WTC11 (cell line): ENCODE measurements around the gene SLC5A2. TPM values are rescaled to one million over a fixed set of nuclear protein-coding genes. Genes with fewer than 3 reads are reported as not detected.
"Not testable (repeated sequence)": the region's sequence is repeated elsewhere in the genome, so short reads cannot be mapped to it uniquely, and the experiment has no call there.

ENCODE experiments used
- ATAC-seq: fragments of 200-7000 bp; cut with Tn5 transposase; 2 replicates; pipeline ENCODE4 v1.10.0; 2021; ENCODE audit warnings: mild to moderate bottlenecking, moderate library complexity
- CTCF ChIA-PET: fragments of 300-600 bp; sonication (Branson Sonifier 250); formaldehyde crosslinking; loops from one replicate; lab custom pipeline; 2021; ENCODE audit warnings: antibody characterized with exemption; lab: Charles Lee
- POLR2A ChIA-PET: fragments of 350-600 bp; sonication (Branson Sonifier 250); formaldehyde crosslinking; loops from one replicate; lab custom pipeline; 2021; ENCODE audit warnings: antibody characterized with exemption; lab: Charles Lee
- DNase-seq: peaks from one replicate; pipeline ENCODE4 v3.0.0; 2021; ENCODE audit warnings: low spot score
- H3K27ac Mint-ChIP-seq: 2 replicates; pipeline ENCODE4 v1.8.0; 2021; ENCODE audit warnings: mixed read lengths
- H3K27me3 Mint-ChIP-seq: 2 replicates; pipeline ENCODE4 v1.8.0; 2021; ENCODE audit warnings: low read depth, mild to moderate bottlenecking, moderate library complexity, mixed read lengths
- H3K36me3 Mint-ChIP-seq: 2 replicates; pipeline ENCODE4 v1.8.0; 2021; ENCODE audit warnings: mixed read lengths
- H3K4me1 Mint-ChIP-seq: 2 replicates; pipeline ENCODE4 v1.8.0; 2022; ENCODE audit warnings: mixed read lengths
- H3K4me3 Mint-ChIP-seq: 2 replicates; pipeline ENCODE4 v1.8.0; 2021; ENCODE audit warnings: mild to moderate bottlenecking, moderate library complexity, mixed read lengths
- H3K9me3 Mint-ChIP-seq: 2 replicates; pipeline ENCODE4 v1.8.0; 2021; ENCODE audit warnings: mixed read lengths
- ATF1 ChIP-seq: sonication (generic); formaldehyde crosslinking; IDR thresholded peaks from 2 replicates; pipeline ENCODE4 v1.8.1; 2023; ENCODE audit warnings: mild to moderate bottlenecking, moderate library complexity, missing genetic modification reagents
- ATF2 ChIP-seq: sonication (generic); formaldehyde crosslinking; IDR thresholded peaks from 2 replicates; pipeline ENCODE4 v1.8.1; 2022; ENCODE audit warnings: low read depth, missing genetic modification reagents, borderline replicate concordance
- CREM ChIP-seq: sonication (generic); formaldehyde crosslinking; IDR thresholded peaks from 2 replicates; pipeline ENCODE4 v1.8.1; 2022; ENCODE audit warnings: mild to moderate bottlenecking, missing genetic modification reagents, moderate library complexity
- CTCF ChIP-seq: fragments of 200-600 bp; IDR thresholded peaks from 2 replicates; pipeline ENCODE4 v1.8.0; 2022; ENCODE audit warnings: antibody characterized with exemption
- FOXP1 ChIP-seq: sonication (generic); formaldehyde crosslinking; IDR thresholded peaks from 2 replicates; pipeline ENCODE4 v1.8.0; 2022; ENCODE audit warnings: missing genetic modification reagents, mild to moderate bottlenecking, moderate library complexity, borderline replicate concordance
- GRHL2 ChIP-seq: fragments of 250-450 bp; sonication (Bioruptor Pico); IDR thresholded peaks from 2 replicates; pipeline ENCODE4 v1.8.0; 2022; ENCODE audit warnings: mild to moderate bottlenecking, moderate library complexity; ENCODE audit not compliant: insufficient replicate concordance, severe bottlenecking
- HMGXB4 ChIP-seq: sonication (generic); formaldehyde crosslinking; IDR thresholded peaks from 2 replicates; pipeline ENCODE4 v1.8.1; 2023; ENCODE audit warnings: mild to moderate bottlenecking, moderate library complexity, missing genetic modification reagents
- MYBL2 ChIP-seq: sonication (generic); formaldehyde crosslinking; IDR thresholded peaks from 2 replicates; pipeline ENCODE4 v1.8.1; 2023; ENCODE audit warnings: mild to moderate bottlenecking, moderate library complexity, missing genetic modification reagents
- NFE2L1 ChIP-seq: sonication (generic); formaldehyde crosslinking; IDR thresholded peaks from 2 replicates; pipeline ENCODE4 v1.8.1; 2023; ENCODE audit warnings: missing genetic modification reagents
- NR2C2 ChIP-seq: sonication (generic); formaldehyde crosslinking; IDR thresholded peaks from 2 replicates; pipeline ENCODE4 v1.8.0; 2022; ENCODE audit warnings: mild to moderate bottlenecking, missing genetic modification reagents
- TCF7 ChIP-seq: sonication (generic); formaldehyde crosslinking; IDR thresholded peaks from 2 replicates; pipeline ENCODE4 v1.8.0; 2022; ENCODE audit warnings: mild to moderate bottlenecking, low read depth, missing genetic modification reagents, moderate library complexity
- TEAD1 ChIP-seq: sonication (generic); formaldehyde crosslinking; IDR thresholded peaks from 2 replicates; pipeline ENCODE4 v1.8.0; 2022; ENCODE audit warnings: mild to moderate bottlenecking, missing genetic modification reagents
- total RNA-seq: library from RNA; stranded (reverse); gene quantifications from 3 replicates; pipeline ENCODE4 v1.2.3, GENCODE V29; 2021
- TF ChIP-seq, protein P1 (sequence below): sonication (generic); formaldehyde crosslinking; IDR thresholded peaks from 2 replicates; pipeline ENCODE4 v1.8.0; 2022; ENCODE audit warnings: missing genetic modification reagents
- TF ChIP-seq, protein P2 (sequence below): sonication (generic); formaldehyde crosslinking; IDR thresholded peaks from 2 replicates; pipeline ENCODE4 v1.8.1; 2022; ENCODE audit warnings: missing genetic modification reagents, borderline replicate concordance

SLC5A2 gene
- total RNA-seq, 1 experiment from 2014 or later, result 0.83 TPM

DNA sequence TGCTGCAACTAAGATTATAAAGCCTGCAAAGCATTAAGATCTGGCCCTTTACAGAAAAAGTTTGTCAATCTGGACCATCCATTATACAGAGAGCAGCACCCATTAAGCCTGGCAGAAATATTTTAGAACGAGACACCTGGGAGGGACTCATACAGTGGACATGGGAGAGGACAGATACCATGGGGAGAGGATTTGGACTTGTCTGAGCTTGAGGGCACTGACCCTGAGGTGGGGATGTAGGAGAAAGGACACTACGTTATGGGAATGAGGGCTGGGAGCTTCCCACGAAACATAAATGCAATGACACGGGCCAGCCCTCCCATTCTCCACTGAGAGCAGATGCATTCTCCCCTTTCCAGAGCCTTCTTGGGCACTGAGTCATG lies 19.0 kb downstream of the SLC5A2 start:
- H3K4me3 Mint-ChIP-seq, result peak overlapping the region; percentile 2; the same call in 1 of the 2 replicates
- no peak for TF ChIP-seq FOXP1 (CRISPR knock-in tag)
- no peak for TF ChIP-seq NFE2L1 (CRISPR knock-in tag)
- no peak for TF ChIP-seq CREM (CRISPR knock-in tag)
- TF ChIP-seq, protein P1, sequence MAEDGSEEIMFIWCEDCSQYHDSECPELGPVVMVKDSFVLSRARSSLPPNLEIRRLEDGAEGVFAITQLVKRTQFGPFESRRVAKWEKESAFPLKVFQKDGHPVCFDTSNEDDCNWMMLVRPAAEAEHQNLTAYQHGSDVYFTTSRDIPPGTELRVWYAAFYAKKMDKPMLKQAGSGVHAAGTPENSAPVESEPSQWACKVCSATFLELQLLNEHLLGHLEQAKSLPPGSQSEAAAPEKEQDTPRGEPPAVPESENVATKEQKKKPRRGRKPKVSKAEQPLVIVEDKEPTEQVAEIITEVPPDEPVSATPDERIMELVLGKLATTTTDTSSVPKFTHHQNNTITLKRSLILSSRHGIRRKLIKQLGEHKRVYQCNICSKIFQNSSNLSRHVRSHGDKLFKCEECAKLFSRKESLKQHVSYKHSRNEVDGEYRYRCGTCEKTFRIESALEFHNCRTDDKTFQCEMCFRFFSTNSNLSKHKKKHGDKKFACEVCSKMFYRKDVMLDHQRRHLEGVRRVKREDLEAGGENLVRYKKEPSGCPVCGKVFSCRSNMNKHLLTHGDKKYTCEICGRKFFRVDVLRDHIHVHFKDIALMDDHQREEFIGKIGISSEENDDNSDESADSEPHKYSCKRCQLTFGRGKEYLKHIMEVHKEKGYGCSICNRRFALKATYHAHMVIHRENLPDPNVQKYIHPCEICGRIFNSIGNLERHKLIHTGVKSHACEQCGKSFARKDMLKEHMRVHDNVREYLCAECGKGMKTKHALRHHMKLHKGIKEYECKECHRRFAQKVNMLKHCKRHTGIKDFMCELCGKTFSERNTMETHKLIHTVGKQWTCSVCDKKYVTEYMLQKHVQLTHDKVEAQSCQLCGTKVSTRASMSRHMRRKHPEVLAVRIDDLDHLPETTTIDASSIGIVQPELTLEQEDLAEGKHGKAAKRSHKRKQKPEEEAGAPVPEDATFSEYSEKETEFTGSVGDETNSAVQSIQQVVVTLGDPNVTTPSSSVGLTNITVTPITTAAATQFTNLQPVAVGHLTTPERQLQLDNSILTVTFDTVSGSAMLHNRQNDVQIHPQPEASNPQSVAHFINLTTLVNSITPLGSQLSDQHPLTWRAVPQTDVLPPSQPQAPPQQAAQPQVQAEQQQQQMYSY (CRISPR knock-in tag), result no peak
- no peak for TF ChIP-seq ATF2 (CRISPR knock-in tag)
- no peak for TF ChIP-seq MYBL2 (CRISPR knock-in tag)
- H3K27ac Mint-ChIP-seq, result no peak overlapping the region
- CTCF ChIA-PET, result interaction anchor here (0.8 to 3.0 kb wide), 3 partner anchors 13 to 41 kb away, joined by 6 to 12 read pairs (median 10); no protein-coding TSS in a partner anchor
- H3K9me3 Mint-ChIP-seq, result no peaks in the 10 kb centered on the region
- POLR2A ChIA-PET, result interaction anchor here (1.0 kb wide), 1 partner anchor 27 kb away, joined by 3 read pairs; no protein-coding TSS in a partner anchor
- DNase-seq (no peak), ATAC-seq (no peak)
- peaks cover 10% of the 10 kb centered on the region for H3K36me3 Mint-ChIP-seq
- peaks cover 24% of the 10 kb centered on the region for H3K4me1 Mint-ChIP-seq
- H3K27me3 Mint-ChIP-seq, result no peaks in the 10 kb centered on the region

DNA sequence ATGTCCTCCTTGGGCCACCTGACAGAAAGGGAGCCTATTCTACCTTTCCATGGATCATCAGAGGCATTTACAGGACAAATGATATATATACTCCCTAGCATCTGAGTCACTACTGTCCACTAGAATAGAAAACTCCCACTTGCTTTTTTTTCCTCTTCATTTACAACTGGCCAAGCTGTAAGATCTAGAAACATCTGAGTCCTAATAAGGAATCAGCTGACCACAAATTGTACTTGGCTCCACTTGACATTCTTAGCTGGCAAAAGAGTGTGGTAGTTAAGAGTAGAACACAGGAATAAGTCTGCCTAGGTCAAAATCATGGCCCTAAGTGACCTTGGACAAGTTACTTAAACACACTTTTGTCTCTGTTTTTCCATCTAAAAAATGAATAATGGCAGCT lies 20.1 kb downstream of the SLC5A2 start:
- Mint-ChIP-seq H3K27me3 (no peaks in the 10 kb centered on the region), H3K9me3 (no peaks in the 10 kb centered on the region), H3K27ac (peak overlapping the region; percentile 41; the same call in 1 of the 2 replicates), H3K36me3 (peaks cover 5% of the 10 kb centered on the region; the same call in 1 of the 2 replicates), H3K4me3 (no peak overlapping the region), H3K4me1 (peaks cover 29% of the 10 kb centered on the region)
- ChIA-PET POLR2A (no interaction called here), CTCF (interaction anchor here (2.0 to 3.0 kb wide), 2 partner anchors 42 to 45 kb away, joined by 7 to 10 read pairs; partner anchors contain the start of gene ARMC5)
- TF ChIP-seq GRHL2, result no peak
- TF ChIP-seq, protein P2, sequence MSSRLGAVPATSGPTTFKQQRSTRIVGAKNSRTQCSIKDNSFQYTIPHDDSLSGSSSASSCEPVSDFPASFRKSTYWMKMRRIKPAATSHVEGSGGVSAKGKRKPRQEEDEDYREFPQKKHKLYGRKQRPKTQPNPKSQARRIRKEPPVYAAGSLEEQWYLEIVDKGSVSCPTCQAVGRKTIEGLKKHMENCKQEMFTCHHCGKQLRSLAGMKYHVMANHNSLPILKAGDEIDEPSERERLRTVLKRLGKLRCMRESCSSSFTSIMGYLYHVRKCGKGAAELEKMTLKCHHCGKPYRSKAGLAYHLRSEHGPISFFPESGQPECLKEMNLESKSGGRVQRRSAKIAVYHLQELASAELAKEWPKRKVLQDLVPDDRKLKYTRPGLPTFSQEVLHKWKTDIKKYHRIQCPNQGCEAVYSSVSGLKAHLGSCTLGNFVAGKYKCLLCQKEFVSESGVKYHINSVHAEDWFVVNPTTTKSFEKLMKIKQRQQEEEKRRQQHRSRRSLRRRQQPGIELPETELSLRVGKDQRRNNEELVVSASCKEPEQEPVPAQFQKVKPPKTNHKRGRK (CRISPR knock-in tag), result no peak
- TF ChIP-seq TCF7, result no peak
- no peak for TF ChIP-seq HMGXB4 (CRISPR knock-in tag)
- no peak for TF ChIP-seq FOXP1 (CRISPR knock-in tag)
- no peak for TF ChIP-seq ATF1 (CRISPR knock-in tag)
- no peak for TF ChIP-seq CTCF
- TF ChIP-seq NR2C2 (CRISPR knock-in tag), result no peak
- no peak for TF ChIP-seq TEAD1 (CRISPR knock-in tag)
- DNase-seq (no peak), ATAC-seq (no peak)

DNA sequence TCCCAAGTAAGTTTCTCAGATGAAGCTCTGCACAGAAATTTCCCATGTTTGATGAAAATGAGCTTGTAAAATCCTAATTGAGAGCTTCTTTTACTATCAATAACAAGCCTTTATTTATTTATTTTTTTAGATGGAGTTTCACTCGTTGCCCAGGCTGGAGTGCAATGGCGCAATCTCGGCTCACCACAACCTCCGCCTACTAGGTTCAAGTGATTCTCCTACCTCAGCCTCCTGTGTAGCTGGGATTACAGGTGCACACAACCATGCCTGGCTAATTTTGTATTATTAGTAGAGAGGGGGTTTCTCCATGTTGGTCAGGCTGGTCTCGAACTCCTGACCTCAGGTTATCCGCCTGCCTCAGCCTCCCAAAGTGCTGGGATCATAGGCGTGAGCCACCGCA lies 20.6 kb downstream of the SLC5A2 start:
- DNase-seq, POLR2A ChIA-PET, H3K9me3 Mint-ChIP-seq, H3K27me3 Mint-ChIP-seq, H3K36me3 Mint-ChIP-seq, H3K4me3 Mint-ChIP-seq, H3K27ac Mint-ChIP-seq, ATAC-seq: not testable (repeated sequence)
- H3K4me1 Mint-ChIP-seq, result peaks cover 31% of the 10 kb centered on the region
- CTCF ChIA-PET, result interaction anchor here (1.0 to 2.0 kb wide), 3 partner anchors 29 to 45 kb away, joined by 3 to 7 read pairs (median 4); partner anchors contain the start of gene ARMC5
